CD4-positive, alpha-beta T cell (primary cell): ENCODE data around the gene TRIP10. TPM values are rescaled to one million over a fixed set of nuclear protein-coding genes. Genes with fewer than 3 reads are reported as not detected.

Experiments used
- ATAC-seq: fragments of 200-7000 bp; cut with Tn5 transposase; one replicate; pipeline ENCODE4 v1.10.0; 2022; ENCODE audit warnings: mild to moderate bottlenecking; ENCODE audit not compliant: poor library complexity
- CTCF ChIA-PET: fragments of 350-600 bp; sonication (Branson Sonifier 250); formaldehyde crosslinking; loops from one replicate; lab custom pipeline; 2021; ENCODE audit warnings: antibody characterized with exemption, inconsistent platforms; lab: Charles Lee
- POLR2A ChIA-PET: fragments of 350-600 bp; sonication (Branson Sonifier 250); formaldehyde crosslinking; loops from one replicate; lab custom pipeline; 2021; ENCODE audit warnings: antibody characterized with exemption, inconsistent platforms; lab: Charles Lee
- DNase-seq, 14 experiments: peaks; one replicate each; pipeline ENCODE4 v3.0.0-alpha.2; 2013 to 2020; ENCODE audit warnings: mixed read lengths in 2 of 14
- H3K27ac ChIP-seq, 2 donors: one replicate each; pipeline versions ENCODE4 v1.5.1 to v1.7.0; 2013; ENCODE audit warnings: low read length in 2 of 2, low read depth in 1 of 2, mild to moderate bottlenecking in 1 of 2
- H3K27me3 ChIP-seq, 2 experiments: 1 replicate in 1 of 2; 2 replicates in 1 of 2; pipeline versions ENCODE4 v1.6.1 to v1.7.0; 2013; ENCODE audit warnings: low read length in 2 of 2, control low read depth in 1 of 2, mild to moderate bottlenecking in 1 of 2, moderate library complexity in 1 of 2; ENCODE audit not compliant: insufficient read depth in 2 of 2, control insufficient read depth in 1 of 2
- H3K36me3 ChIP-seq: one replicate; pipeline ENCODE4 v1.6.1; 2013; ENCODE audit warnings: low read length, control low read depth; ENCODE audit not compliant: insufficient read depth
- H3K4me1 ChIP-seq: one replicate; pipeline ENCODE4 v1.6.1; 2013; ENCODE audit warnings: low read length, control low read depth; ENCODE audit not compliant: insufficient read depth
- H3K4me3 ChIP-seq: one replicate; pipeline ENCODE4 v1.5.1; 2013; ENCODE audit warnings: mild to moderate bottlenecking, low read length, moderate library complexity
- H3K9me3 ChIP-seq, 2 experiments: 1 replicate in 1 of 2; 2 replicates in 1 of 2; pipeline versions ENCODE4 v1.6.1 to v1.7.0; 2013; ENCODE audit warnings: low read length in 2 of 2, mild to moderate bottlenecking in 2 of 2, control low read depth in 1 of 2, moderate library complexity in 1 of 2; ENCODE audit not compliant: control insufficient read depth in 1 of 2, insufficient read depth in 1 of 2
- H3K27ac Mint-ChIP-seq: one replicate; pipeline ENCODE4 v1.8.0; 2020; ENCODE audit warnings: mixed read lengths
- H3K27me3 Mint-ChIP-seq: one replicate; pipeline ENCODE4 v1.8.0; 2021; ENCODE audit warnings: mixed read lengths
- H3K36me3 Mint-ChIP-seq: one replicate; pipeline ENCODE4 v1.8.0; 2021; ENCODE audit warnings: low read depth, mixed read lengths
- H3K4me1 Mint-ChIP-seq: one replicate; pipeline ENCODE4 v1.8.0; 2021; ENCODE audit warnings: low read depth, mixed read lengths
- H3K4me3 Mint-ChIP-seq: one replicate; pipeline ENCODE4 v1.8.0; 2020; ENCODE audit warnings: mild to moderate bottlenecking, mixed read lengths
- H3K9me3 Mint-ChIP-seq: one replicate; pipeline ENCODE4 v1.8.0; 2020; ENCODE audit warnings: mixed read lengths
- intact Hi-C, 2 experiments: fragments of 100-400 bp; cut with DNase I in 1 of 2; cut with micrococcal nuclease in 1 of 2; formaldehyde crosslinking; loops; one replicate each; pipeline versions ENCODE4 v1.15.1 to v1.9.0; 2023 to 2025; cut with DNase I, micrococcal nuclease
- total RNA-seq, 174 experiments: library from RNA in 2 of 174; stranded (reverse) in 2 of 174; gene quantifications; one replicate each; pipeline ENCODE4 v1.2.3 and lab custom pipeline; 2021 to 2026
- TF ChIP-seq, protein P1 (sequence below): fragments of 200-600 bp; IDR thresholded peaks from one replicate; pipeline ENCODE4 v1.8.0; 2022; ENCODE audit warnings: antibody characterized with exemption, mild to moderate bottlenecking

TRIP10 gene
- total RNA-seq, 2 experiments from 2014 or later: 1.6 to 1.9 TPM

DNA sequence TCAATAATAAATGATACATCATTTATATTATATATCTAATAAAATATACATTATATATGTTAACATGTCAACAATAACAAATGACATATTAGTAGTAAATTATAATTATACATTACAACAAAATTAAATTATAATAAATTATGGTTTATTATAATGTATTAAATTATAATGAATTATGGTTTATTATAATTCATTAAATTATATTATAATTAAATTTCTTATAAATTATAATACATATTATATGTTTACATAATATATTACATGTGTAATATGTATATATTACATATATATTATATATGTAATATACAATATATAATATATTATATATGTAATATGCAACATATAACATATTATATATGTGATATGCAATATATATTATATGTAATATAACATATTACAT, 39.5 kb upstream of the TRIP10 start:
- POLR2A ChIA-PET: no interaction called here

DNA sequence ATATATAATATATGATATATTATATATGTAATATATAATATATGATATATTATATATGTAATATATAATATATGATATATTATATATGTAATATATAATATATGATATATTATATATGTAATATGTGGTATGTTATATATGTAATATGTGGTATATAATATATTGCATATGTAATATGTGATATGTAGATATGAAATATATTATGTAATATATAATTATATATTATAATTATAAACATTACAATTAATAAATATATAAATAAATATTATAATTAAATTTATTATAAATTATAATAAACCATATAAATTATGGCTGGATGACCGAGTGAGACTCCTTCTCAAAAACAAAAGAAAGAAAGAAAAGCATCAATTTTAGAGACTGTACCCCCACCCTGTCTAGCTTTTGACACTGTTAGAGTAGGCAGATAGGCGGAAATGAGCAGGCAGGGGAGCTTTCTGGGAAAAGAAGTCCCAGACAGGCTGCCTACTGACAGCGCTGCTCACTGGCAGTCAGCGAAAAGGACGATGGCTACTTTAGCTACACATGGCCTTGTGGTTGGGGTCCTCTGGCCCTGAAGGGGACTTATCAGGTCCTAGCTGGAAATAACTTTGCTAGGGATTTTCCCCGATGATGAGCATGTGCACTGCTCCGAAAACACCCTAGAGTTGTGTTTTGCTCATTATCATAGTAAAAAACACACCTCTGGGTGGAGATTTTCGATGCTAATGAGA, 38.7 kb upstream of the TRIP10 start:
- H3K36me3 ChIP-seq: no peaks in the 10 kb centered on the region
- H3K4me1 ChIP-seq: no peaks in the 10 kb centered on the region
- H3K9me3 ChIP-seq: peaks cover 0 to 5% of the 10 kb centered on the region in 2 experiments
- intact Hi-C loops: no loop called here
- H3K4me3 Mint-ChIP-seq: no peak overlapping the region
- POLR2A ChIA-PET: no interaction called here
- DNase-seq: no peak
- TF ChIP-seq, protein P1, sequence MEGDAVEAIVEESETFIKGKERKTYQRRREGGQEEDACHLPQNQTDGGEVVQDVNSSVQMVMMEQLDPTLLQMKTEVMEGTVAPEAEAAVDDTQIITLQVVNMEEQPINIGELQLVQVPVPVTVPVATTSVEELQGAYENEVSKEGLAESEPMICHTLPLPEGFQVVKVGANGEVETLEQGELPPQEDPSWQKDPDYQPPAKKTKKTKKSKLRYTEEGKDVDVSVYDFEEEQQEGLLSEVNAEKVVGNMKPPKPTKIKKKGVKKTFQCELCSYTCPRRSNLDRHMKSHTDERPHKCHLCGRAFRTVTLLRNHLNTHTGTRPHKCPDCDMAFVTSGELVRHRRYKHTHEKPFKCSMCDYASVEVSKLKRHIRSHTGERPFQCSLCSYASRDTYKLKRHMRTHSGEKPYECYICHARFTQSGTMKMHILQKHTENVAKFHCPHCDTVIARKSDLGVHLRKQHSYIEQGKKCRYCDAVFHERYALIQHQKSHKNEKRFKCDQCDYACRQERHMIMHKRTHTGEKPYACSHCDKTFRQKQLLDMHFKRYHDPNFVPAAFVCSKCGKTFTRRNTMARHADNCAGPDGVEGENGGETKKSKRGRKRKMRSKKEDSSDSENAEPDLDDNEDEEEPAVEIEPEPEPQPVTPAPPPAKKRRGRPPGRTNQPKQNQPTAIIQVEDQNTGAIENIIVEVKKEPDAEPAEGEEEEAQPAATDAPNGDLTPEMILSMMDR: no peak
- H3K27me3 ChIP-seq: no peaks in the 10 kb centered on the region
- no peak overlapping the region for H3K27ac Mint-ChIP-seq
- no peak overlapping the region for H3K4me3 ChIP-seq
- no peaks in the 10 kb centered on the region for H3K4me1 Mint-ChIP-seq
- CTCF ChIA-PET: no interaction called here
- H3K27ac ChIP-seq: no peak overlapping the region
- no peaks in the 10 kb centered on the region for H3K9me3 Mint-ChIP-seq
- H3K36me3 Mint-ChIP-seq: no peaks in the 10 kb centered on the region
- no peak for ATAC-seq
- H3K27me3 Mint-ChIP-seq: no peaks in the 10 kb centered on the region

More for the DNA sequence above, 39.5 kb upstream of the TRIP10 start:
- no peak for DNase-seq
- Histone ChIP-seq H3K4me3 (no peak overlapping the region), H3K27me3 (no peaks in the 10 kb centered on the region), H3K27ac (no peak overlapping the region), H3K4me1 (no peaks in the 10 kb centered on the region), H3K36me3 (no peaks in the 10 kb centered on the region), H3K9me3 (peaks cover 0 to 5% of the 10 kb centered on the region in 2 experiments)
- H3K9me3 Mint-ChIP-seq: no peaks in the 10 kb centered on the region
- H3K4me1 Mint-ChIP-seq: no peaks in the 10 kb centered on the region
- no peaks in the 10 kb centered on the region for H3K27me3 Mint-ChIP-seq
- H3K27ac Mint-ChIP-seq: no peak overlapping the region
- no peak overlapping the region for H3K4me3 Mint-ChIP-seq
- TF ChIP-seq, protein P1: no peak
- ATAC-seq: no peak
- no peaks in the 10 kb centered on the region for H3K36me3 Mint-ChIP-seq
- intact Hi-C loops: no loop called here
- CTCF ChIA-PET: no interaction called here

DNA sequence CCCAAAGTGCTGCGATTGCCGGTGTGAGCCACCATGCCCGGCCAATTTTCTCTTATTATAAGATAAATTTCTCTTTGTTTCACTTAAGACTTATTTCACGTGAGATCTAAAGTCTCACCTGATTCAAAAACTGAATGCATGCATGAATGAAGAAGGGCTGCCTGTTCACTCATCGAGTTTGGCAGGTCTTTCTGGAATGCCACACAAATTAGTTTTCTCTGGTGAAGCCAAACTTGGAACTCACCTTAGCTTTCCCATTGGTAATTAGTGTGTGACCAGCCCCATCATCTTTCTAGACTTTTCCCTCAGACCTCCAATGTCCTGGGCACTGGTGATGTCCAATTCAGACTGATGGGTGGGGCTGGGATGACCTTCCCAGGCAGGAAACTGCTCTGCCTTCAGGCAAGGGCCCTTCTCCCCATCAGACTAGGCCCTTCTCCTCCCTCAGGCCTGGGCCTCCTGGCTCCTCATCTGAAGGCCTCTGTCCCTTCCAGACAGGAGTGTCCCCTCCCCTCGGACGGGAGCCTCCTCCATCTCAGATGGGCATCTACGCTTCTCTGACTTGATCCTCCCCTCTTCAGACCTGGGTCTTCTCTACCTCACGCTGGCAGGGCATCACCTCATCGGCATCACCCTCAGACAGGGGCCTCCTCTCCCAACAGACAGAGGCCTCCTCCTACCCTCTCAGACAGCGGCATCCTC, 33.4 kb upstream of the TRIP10 start:
- no peak for ATAC-seq
- Mint-ChIP-seq H3K36me3 (no peaks in the 10 kb centered on the region), H3K27me3 (peaks cover 26% of the 10 kb centered on the region), H3K9me3 (no peaks in the 10 kb centered on the region), H3K4me3 (no peak overlapping the region), H3K27ac (no peak overlapping the region), H3K4me1 (peaks cover 10% of the 10 kb centered on the region)
- DNase-seq: no peak
- H3K27me3 ChIP-seq: peaks cover 11 to 20% of the 10 kb centered on the region in 2 experiments
- intact Hi-C loops: no loop called here
- ChIA-PET POLR2A (no interaction called here), CTCF (no interaction called here)
- no peaks in the 10 kb centered on the region for H3K36me3 ChIP-seq
- peaks cover 0 to 6% of the 10 kb centered on the region in 2 experiments for H3K9me3 ChIP-seq
- H3K27ac ChIP-seq: no peak overlapping the region
- H3K4me1 ChIP-seq: peaks cover 8% of the 10 kb centered on the region
- H3K4me3 ChIP-seq: no peak overlapping the region
- TF ChIP-seq, protein P1: no peak
